H1 (cell line): ENCODE results near the gene ZNF687. TPM values are rescaled to one million over a fixed set of nuclear protein-coding genes. Genes with fewer than 3 reads are reported as not detected.

Experiments used
- CHD2 ChIP-seq: IDR thresholded peaks from 2 replicates; pipeline ENCODE4 v1.6.1; 2012; ENCODE audit warnings: low read length, improper control_type of control experiment
- FOSL1 ChIP-seq: IDR thresholded peaks from 2 replicates; pipeline ENCODE4 v1.6.1; 2011; ENCODE audit warnings: mild to moderate bottlenecking, low read depth, low read length, moderate library complexity; ENCODE audit not compliant: insufficient read depth
- KDM1A ChIP-seq: fragments of 200-600, 300-600 bp; sonication (generic); IDR thresholded peaks from 2 replicates; pipeline ENCODE4 v1.7.1; 2016; ENCODE audit warnings: mild to moderate bottlenecking, low read length, borderline replicate concordance
- KDM4A ChIP-seq: IDR thresholded peaks from one replicate; pipeline ENCODE4 v1.7.1; 2012; ENCODE audit warnings: low read depth, mild to moderate bottlenecking, moderate library complexity, low read length, inconsistent platforms; ENCODE audit not compliant: severe bottlenecking
- MAX ChIP-seq: IDR thresholded peaks from 2 replicates; pipeline ENCODE4 v1.6.1; 2012; ENCODE audit warnings: inconsistent platforms
- PHF8 ChIP-seq: fragments of 200-600 bp; sonication (generic); conservative IDR thresholded peaks from 2 replicates; pipeline ENCODE4 v1.7.1; 2012; ENCODE audit warnings: low read depth, mild to moderate bottlenecking, inconsistent platforms, low read length, moderate library complexity
- POLR2A ChIP-seq, 2 experiments: IDR thresholded peaks; 1 replicate in 1 of 2; 2 replicates in 1 of 2; pipeline ENCODE4 v1.6.1; 2011; ENCODE audit warnings: low read depth in 2 of 2, low read length in 2 of 2, mild to moderate bottlenecking in 2 of 2; ENCODE audit errors: control extremely low read depth in 1 of 2
- RBBP5 ChIP-seq: IDR thresholded peaks from 2 replicates; pipeline ENCODE4 v1.7.1; 2012; ENCODE audit warnings: low read depth, mild to moderate bottlenecking, inconsistent platforms, low read length, moderate library complexity, borderline replicate concordance
- SIN3A ChIP-seq, 2 experiments: IDR thresholded peaks in 1 of 2; conservative IDR thresholded peaks in 1 of 2; 2 replicates each; pipeline ENCODE4 v1.6.1; 2011 to 2012; ENCODE audit warnings: low read length in 2 of 2, improper control_type of control experiment in 1 of 2, low read depth in 1 of 2, mild to moderate bottlenecking in 1 of 2
- TAF7 ChIP-seq: optimal IDR thresholded peaks from 2 replicates; pipeline ENCODE3; 2011; ENCODE audit warnings: low read depth, mild to moderate bottlenecking, inconsistent platforms, low read length, moderate library complexity, borderline replicate concordance
- TEAD4 ChIP-seq: IDR thresholded peaks from 2 replicates; pipeline ENCODE4 v1.6.1; 2012; ENCODE audit warnings: low read depth, low read length, inconsistent platforms, mixed read lengths
- YY1 ChIP-seq: IDR thresholded peaks from 2 replicates; pipeline ENCODE4 v1.6.1; 2011; ENCODE audit warnings: low read depth, mild to moderate bottlenecking, low read length
- polyA plus RNA-seq, 7 experiments: library from polyadenylated mRNA; depleted of rRNA in 3 of 7; stranded (reverse) in 5 of 7; unstranded in 2 of 7; fragments of >200 nt in 5 of 7; fragments of 200-250 nt in 2 of 7; gene quantifications; 1 replicate in 5 of 7; 2 replicates in 1 of 7; 4 replicates in 1 of 7; pipeline versions ENCODE4 v1.2.1 to v1.2.3, GENCODE V29; 2011 to 2013; ENCODE audit warnings: missing spikeins in 2 of 7, mixed read lengths in 2 of 7
- total RNA-seq: library from RNA; stranded (reverse); fragmentation: NEBNext Ultra II Directional; extraction: Animal tissue kit (Norgen Biotek cat#: 25700); gene quantifications from 2 replicates; pipeline ENCODE4 v1.2.1, GENCODE V29; 2021

ZNF687 gene
- total and polyA plus RNA-seq, 2 of the 8 experiments (the other 6 are each of a cell fraction or from before 2014, with no cell fraction given) = 45.9 to 69.9 TPM

GRCh38 chr1:151281969-151282882, at the start of gene ZNF687 (continued):
- TF ChIP-seq MAX (peak; percentile 34; the same call in 1 of the 2 replicates), TAF7 (peak; percentile 59), YY1 (peak; percentile 73; the same call in 1 of the 2 replicates), SIN3A (conservative IDR thresholded peaks at IDR 0.05 in 1 of 2, IDR thresholded peaks at IDR 0.05 in 1 of 2; ENCODE audit: low read depth in 1 of 2, low read length in 2 of 2) (peak; percentile 43 to 47; a peak in 1 of 4 replicates), KDM4A (peak; percentile 31), FOSL1 (no peak), CHD2 (peak; percentile 95), TEAD4 (no peak), RBBP5 (0 out of 2 replicates have a peak, but pooled peaks have one; percentile 53), PHF8 (peak; percentile 61), KDM1A (peak; percentile 40; the same call in 1 of the 2 replicates), POLR2A (IDR thresholded peaks at IDR 0.05; ENCODE audit: control extremely low read depth in 1 of 2, low read depth in 2 of 2, low read length in 2 of 2) (no peak; a peak in 1 of 3 replicates)
